HEK293 (cell line): ENCODE measurements around the gene ANP32A.

Source experiments
- CTCF ChIA-PET: fragments of 350-600 bp; formaldehyde crosslinking; extraction: SDS; loops from one replicate; lab custom pipeline; 2021; ENCODE audit warnings: antibody characterized with exemption; lab: Yijun Ruan, JAX
- POLR2A ChIA-PET: fragments of 300-600 bp; formaldehyde crosslinking; extraction: SDS; loops from one replicate; lab custom pipeline; 2020; ENCODE audit warnings: antibody characterized with exemption, inconsistent platforms; lab: Yijun Ruan, JAX
- H3K27ac ChIP-seq: fragments of 200-500 bp; sonication (Bioruptor generic); 2 replicates; pipeline ENCODE4 v1.5.1; 2014; ENCODE audit warnings: low read depth, low read length, control low read depth, inconsistent platforms; ENCODE audit errors: extremely low read depth
- H3K36me3 ChIP-seq, 2 experiments: fragments of 200-500 bp in 1 of 2; sonication (Bioruptor generic) in 1 of 2; 1 replicate in 1 of 2; 2 replicates in 1 of 2; pipeline ENCODE4 v1.5.1; 2014 to 2017; ENCODE audit warnings: inconsistent platforms in 2 of 2, low read length in 2 of 2; ENCODE audit not compliant: control insufficient read depth in 2 of 2, insufficient read depth in 1 of 2
- H3K4me1 ChIP-seq: fragments of 200-500 bp; sonication (Bioruptor generic); 2 replicates; pipeline ENCODE4 v1.5.1; 2014; ENCODE audit warnings: mild to moderate bottlenecking, low read length, inconsistent platforms; ENCODE audit not compliant: control insufficient read depth, insufficient read depth
- H3K4me3 ChIP-seq: 2 replicates; pipeline ENCODE4 v1.5.1; 2011; ENCODE audit warnings: low read depth, mild to moderate bottlenecking, control low read depth, low read length, moderate library complexity
- H3K9me3 ChIP-seq: fragments of 200-500 bp; sonication (Bioruptor generic); 2 replicates; pipeline ENCODE4 v1.5.1; 2014; ENCODE audit warnings: low read depth, low read length, inconsistent platforms; ENCODE audit not compliant: control insufficient read depth, insufficient read depth
- FEZF1 ChIP-seq: fragments of 450-650 bp; formaldehyde crosslinking; IDR thresholded peaks from 2 replicates; pipeline ENCODE4 v1.5.1; 2016; ENCODE audit warnings: missing biosample characterization, missing genetic modification characterization
- GLIS2 ChIP-seq: fragments of 450-650 bp; formaldehyde crosslinking; IDR thresholded peaks from 2 replicates; pipeline ENCODE4 v1.5.1; 2016; ENCODE audit warnings: missing biosample characterization, missing genetic modification characterization
- HOXD13 ChIP-seq: sonication (generic); formaldehyde crosslinking; IDR thresholded peaks from 2 replicates; pipeline ENCODE4 v1.8.0; 2022; ENCODE audit warnings: missing genetic modification reagents, borderline replicate concordance
- KLF10 ChIP-seq: fragments of 450-650 bp; IDR thresholded peaks from 2 replicates; pipeline ENCODE4 v1.5.1; 2018; ENCODE audit warnings: missing biosample characterization, mild to moderate bottlenecking, missing genetic modification characterization
- MZF1 ChIP-seq: fragments of 450-650 bp; formaldehyde crosslinking; IDR thresholded peaks from 2 replicates; pipeline ENCODE4 v1.5.1; 2017; ENCODE audit warnings: missing biosample characterization, missing genetic modification characterization, borderline replicate concordance
- PRDM10 ChIP-seq: fragments of 450-650 bp; formaldehyde crosslinking; IDR thresholded peaks from 2 replicates; pipeline ENCODE4 v1.5.1; 2016; ENCODE audit warnings: missing biosample characterization, missing genetic modification characterization
- PRDM6 ChIP-seq: fragments of 450-650 bp; formaldehyde crosslinking; IDR thresholded peaks from 2 replicates; pipeline ENCODE4 v1.5.1; 2017; ENCODE audit warnings: missing biosample characterization, missing genetic modification characterization
- REST ChIP-seq: fragments of 450-650 bp; formaldehyde crosslinking; IDR thresholded peaks from 2 replicates; pipeline ENCODE4 v1.5.1; 2016; ENCODE audit warnings: missing biosample characterization, missing genetic modification characterization
- SCRT2 ChIP-seq: fragments of 450-650 bp; formaldehyde crosslinking; IDR thresholded peaks from 2 replicates; pipeline ENCODE4 v1.5.1; 2016; ENCODE audit warnings: missing biosample characterization, missing genetic modification characterization
- YY2 ChIP-seq: fragments of 450-650 bp; formaldehyde crosslinking; IDR thresholded peaks from 2 replicates; pipeline ENCODE4 v1.5.1; 2016; ENCODE audit warnings: missing biosample characterization, missing genetic modification characterization
- ZBTB21 ChIP-seq: fragments of 450-650 bp; formaldehyde crosslinking; IDR thresholded peaks from 2 replicates; pipeline ENCODE4 v1.5.1; 2017; ENCODE audit warnings: missing biosample characterization, missing genetic modification characterization
- ZBTB49 ChIP-seq: fragments of 450-650 bp; formaldehyde crosslinking; IDR thresholded peaks from 2 replicates; pipeline ENCODE4 v1.5.1; 2016; ENCODE audit warnings: missing biosample characterization, missing genetic modification characterization, low read depth
- ZIC2 ChIP-seq: fragments of 450-650 bp; formaldehyde crosslinking; IDR thresholded peaks from 2 replicates; pipeline ENCODE4 v1.5.1; 2016; ENCODE audit warnings: missing biosample characterization, missing genetic modification characterization
- ZNF112 ChIP-seq: fragments of 450-650 bp; formaldehyde crosslinking; IDR thresholded peaks from 2 replicates; pipeline ENCODE4 v1.5.0; 2017; ENCODE audit warnings: missing biosample characterization, missing genetic modification characterization
- ZNF140 ChIP-seq: fragments of 450-650 bp; formaldehyde crosslinking; IDR thresholded peaks from 2 replicates; pipeline ENCODE4 v1.5.1; 2016; ENCODE audit warnings: missing biosample characterization, missing genetic modification characterization
- ZNF157 ChIP-seq: fragments of 450-650 bp; formaldehyde crosslinking; IDR thresholded peaks from 2 replicates; pipeline ENCODE4 v1.5.1; 2016; ENCODE audit warnings: missing biosample characterization, missing genetic modification characterization
- ZNF184 ChIP-seq: fragments of 450-650 bp; IDR thresholded peaks from 2 replicates; pipeline ENCODE4 v1.5.1; 2018; ENCODE audit warnings: missing biosample characterization, mild to moderate bottlenecking, missing genetic modification characterization
- ZNF19 ChIP-seq: fragments of 450-650 bp; formaldehyde crosslinking; IDR thresholded peaks from 2 replicates; pipeline ENCODE4; 2016; ENCODE audit warnings: missing biosample characterization, missing genetic modification characterization, low read depth
- ZNF266 ChIP-seq: fragments of 450-650 bp; formaldehyde crosslinking; IDR thresholded peaks from 2 replicates; pipeline ENCODE4 v1.5.1; 2016; ENCODE audit warnings: missing biosample characterization, missing genetic modification characterization, low read depth
- ZNF302 ChIP-seq: fragments of 450-650 bp; formaldehyde crosslinking; IDR thresholded peaks from 2 replicates; pipeline ENCODE4 v1.5.1; 2016; ENCODE audit warnings: missing biosample characterization, missing genetic modification characterization, low read depth
- ZNF366 ChIP-seq: fragments of 450-650 bp; formaldehyde crosslinking; conservative IDR thresholded peaks from 2 replicates; pipeline ENCODE4 v1.5.1; 2016; ENCODE audit warnings: missing biosample characterization, missing genetic modification characterization
- ZNF558 ChIP-seq: fragments of 450-650 bp; formaldehyde crosslinking; IDR thresholded peaks from 2 replicates; pipeline ENCODE4 v1.5.1; 2016; ENCODE audit warnings: missing biosample characterization, missing genetic modification characterization
- ZNF580 ChIP-seq: fragments of 450-650 bp; formaldehyde crosslinking; IDR thresholded peaks from 2 replicates; pipeline ENCODE4 v1.5.1; 2016; ENCODE audit warnings: missing biosample characterization, missing genetic modification characterization
- ZNF585B ChIP-seq: fragments of 450-650 bp; formaldehyde crosslinking; IDR thresholded peaks from 2 replicates; pipeline ENCODE4 v1.5.1; 2016; ENCODE audit warnings: missing biosample characterization, missing genetic modification characterization
- ZNF747 ChIP-seq: fragments of 450-650 bp; formaldehyde crosslinking; IDR thresholded peaks from 2 replicates; pipeline ENCODE4 v1.5.1; 2016; ENCODE audit warnings: missing biosample characterization, missing genetic modification characterization
- ZNF837 ChIP-seq: fragments of 450-650 bp; formaldehyde crosslinking; IDR thresholded peaks from 2 replicates; pipeline ENCODE4 v1.5.1; 2016; ENCODE audit warnings: missing biosample characterization, missing genetic modification characterization
- ZNF843 ChIP-seq: fragments of 450-650 bp; formaldehyde crosslinking; IDR thresholded peaks from 2 replicates; pipeline ENCODE4 v1.5.1; 2016; ENCODE audit warnings: missing biosample characterization, missing genetic modification characterization
- ZSCAN16 ChIP-seq: fragments of 450-650 bp; formaldehyde crosslinking; IDR thresholded peaks from 2 replicates; pipeline ENCODE4 v1.5.1; 2016; ENCODE audit warnings: missing biosample characterization, missing genetic modification characterization
- ZSCAN30 ChIP-seq: fragments of 450-650 bp; IDR thresholded peaks from 2 replicates; pipeline ENCODE4 v1.5.1; 2018; ENCODE audit warnings: missing biosample characterization, mild to moderate bottlenecking, missing genetic modification characterization, moderate library complexity

ANP32A gene

GRCh38 chr15:68734352-68734751, 86.3 kb downstream of the ANP32A start (continued):
- TF ChIP-seq ZNF585B: no peak
- no peak for TF ChIP-seq ZNF580 (tag by site-specific recombination)
- no peak for TF ChIP-seq ZNF843
- TF ChIP-seq REST (tag by site-specific recombination): no peak
- no peak for TF ChIP-seq SCRT2
- TF ChIP-seq ZSCAN30: no peak
- no peak for TF ChIP-seq ZNF558 (tag by site-specific recombination)
- TF ChIP-seq ZSCAN16 (tag by site-specific recombination): no peak
- TF ChIP-seq YY2 (tag by site-specific recombination): no peak
- TF ChIP-seq PRDM10: no peak
- TF ChIP-seq ZNF266 (tag by site-specific recombination): no peak
- TF ChIP-seq ZNF184 (tag by site-specific recombination): no peak
- TF ChIP-seq FEZF1 (tag by site-specific recombination): no peak
- TF ChIP-seq, all 188 proteins: peak for 0

- no peak overlapping the region for H3K27ac ChIP-seq
- H3K4me3 ChIP-seq: no peak overlapping the region
- TF ChIP-seq ZNF366 (tag by site-specific recombination) (no peak), ZNF157 (tag by site-specific recombination) (no peak), PRDM6 (tag by site-specific recombination) (no peak), ZNF747 (tag by site-specific recombination) (no peak), ZIC2 (tag by site-specific recombination) (no peak), ZNF302 (no peak), ZNF112 (no peak), ZNF837 (no peak), ZNF19 (tag by site-specific recombination) (no peak), ZNF266 (tag by site-specific recombination) (no peak), MZF1 (no peak), ZBTB49 (tag by site-specific recombination) (no peak), HOXD13 (CRISPR knock-in tag) (no peak), GLIS2 (no peak), ZNF140 (no peak), KLF10 (no peak), ZBTB21 (no peak)
- CTCF ChIA-PET: interaction anchor here (1.7 to 2.1 kb wide), 2 partner anchors 60 to 142 kb away, joined by 10 to 12 read pairs; no protein-coding TSS in a partner anchor
- H3K9me3 ChIP-seq: no peaks in the 10 kb centered on the region
- POLR2A ChIA-PET: interaction anchor here (0.5 kb wide), 1 partner anchor 32 kb away, joined by 7 read pairs; no protein-coding TSS in a partner anchor
- no peaks in the 10 kb centered on the region for H3K36me3 ChIP-seq
- H3K4me1 ChIP-seq: no peaks in the 10 kb centered on the region; the same call in 1 of the 2 replicates
Observed at GRCh38 chr15:68733666-68734065, 87.0 kb downstream of the ANP32A start.
